Esophagus muscularis mucosa (tissue), 4 donors: Measurements from ENCODE around the gene B4GALT5.

Source experiments
- EP300 ChIP-seq: sonication (generic); formaldehyde crosslinking; IDR thresholded peaks from one replicate; pipeline ENCODE4 v1.6.1; 2017; ENCODE audit warnings: antibody characterized with exemption
- POLR2A ChIP-seq: fragments of 450-650 bp; IDR thresholded peaks from one replicate; pipeline ENCODE4 v1.6.1; 2017; ENCODE audit warnings: antibody characterized with exemption, moderate library complexity, mild to moderate bottlenecking, low read depth
- POLR2AphosphoS5 ChIP-seq, 2 donors: sonication (generic); formaldehyde crosslinking; IDR thresholded peaks; one replicate each; pipeline ENCODE4 v1.6.1; 2017; ENCODE audit warnings: antibody characterized with exemption in 2 of 2
- TF ChIP-seq, protein P1 (sequence below), 3 experiments: fragments of 200-600 bp in 2 of 3; fragments of 450-650 bp in 1 of 3; sonication (generic) in 2 of 3; IDR thresholded peaks; one replicate each; pipeline ENCODE4 v1.5.1; 2017 to 2019; ENCODE audit warnings: antibody characterized with exemption in 3 of 3, mild to moderate bottlenecking in 2 of 3, moderate library complexity in 1 of 3

DNA sequence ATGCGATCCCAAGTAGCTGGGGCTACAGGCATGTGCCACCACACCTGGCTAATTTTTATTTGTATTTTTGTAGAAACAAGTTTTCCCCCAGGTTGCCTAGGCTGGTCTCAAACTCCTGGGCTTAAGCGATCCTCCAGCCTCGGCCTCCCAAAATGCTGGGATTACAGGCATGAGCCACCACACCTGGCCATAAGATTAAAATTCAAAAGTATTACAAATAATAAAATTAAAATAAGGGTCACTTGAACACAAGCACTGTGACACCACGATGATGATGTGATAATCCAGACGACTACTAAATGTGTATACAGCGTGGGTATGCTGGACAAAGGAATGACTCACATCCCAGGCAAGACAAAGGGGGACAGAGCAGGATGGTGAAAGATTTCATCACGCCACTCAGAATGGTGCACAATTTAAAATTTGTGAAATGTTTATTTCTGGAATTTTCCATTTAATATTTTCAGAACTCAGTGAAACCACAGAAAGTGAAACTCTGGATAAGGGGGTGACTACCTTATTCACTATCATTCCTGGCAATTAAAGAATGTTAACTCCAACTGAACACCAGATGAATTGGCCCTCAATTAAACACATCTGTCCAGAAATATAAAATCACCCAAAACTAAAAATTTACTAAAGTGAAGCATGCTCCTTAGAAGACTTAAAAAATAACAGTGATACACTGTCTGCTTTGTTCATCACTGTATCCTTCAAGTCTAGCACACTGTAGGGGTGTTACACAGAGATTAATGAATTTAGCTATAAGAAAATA, 13.1 kb downstream of the B4GALT5 start:
- no peak for TF ChIP-seq POLR2A
- TF ChIP-seq, protein P1, sequence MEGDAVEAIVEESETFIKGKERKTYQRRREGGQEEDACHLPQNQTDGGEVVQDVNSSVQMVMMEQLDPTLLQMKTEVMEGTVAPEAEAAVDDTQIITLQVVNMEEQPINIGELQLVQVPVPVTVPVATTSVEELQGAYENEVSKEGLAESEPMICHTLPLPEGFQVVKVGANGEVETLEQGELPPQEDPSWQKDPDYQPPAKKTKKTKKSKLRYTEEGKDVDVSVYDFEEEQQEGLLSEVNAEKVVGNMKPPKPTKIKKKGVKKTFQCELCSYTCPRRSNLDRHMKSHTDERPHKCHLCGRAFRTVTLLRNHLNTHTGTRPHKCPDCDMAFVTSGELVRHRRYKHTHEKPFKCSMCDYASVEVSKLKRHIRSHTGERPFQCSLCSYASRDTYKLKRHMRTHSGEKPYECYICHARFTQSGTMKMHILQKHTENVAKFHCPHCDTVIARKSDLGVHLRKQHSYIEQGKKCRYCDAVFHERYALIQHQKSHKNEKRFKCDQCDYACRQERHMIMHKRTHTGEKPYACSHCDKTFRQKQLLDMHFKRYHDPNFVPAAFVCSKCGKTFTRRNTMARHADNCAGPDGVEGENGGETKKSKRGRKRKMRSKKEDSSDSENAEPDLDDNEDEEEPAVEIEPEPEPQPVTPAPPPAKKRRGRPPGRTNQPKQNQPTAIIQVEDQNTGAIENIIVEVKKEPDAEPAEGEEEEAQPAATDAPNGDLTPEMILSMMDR (IDR thresholded peaks at IDR 0.05): no peak
- no peak for TF ChIP-seq POLR2AphosphoS5 (IDR thresholded peaks at IDR 0.05)
- no peak for TF ChIP-seq EP300
